Stimulated activated CD8-positive, alpha-beta memory T cell treated with anti-CD3 and anti-CD28 coated beads, Interleukin-2, amount 100 ng/mL, for 48 hours (primary cell): ENCODE measurements around the gene GIMAP5.

Experiments used
- DNase-seq, 2 donors: peaks; one replicate each; pipeline ENCODE4 v3.0.0-alpha.2; 2020; ENCODE audit warnings: low read depth in 2 of 2

The GIMAP5 gene

GRCh38 chr7:150737265-150738055, at the start of gene GIMAP5:
TSS of gene GIMAP5 (plus strand) at chr7:150737418. CDS start at chr7:150740885, 3,467 bp downstream.
- DNase-seq, result no peak

DNA sequence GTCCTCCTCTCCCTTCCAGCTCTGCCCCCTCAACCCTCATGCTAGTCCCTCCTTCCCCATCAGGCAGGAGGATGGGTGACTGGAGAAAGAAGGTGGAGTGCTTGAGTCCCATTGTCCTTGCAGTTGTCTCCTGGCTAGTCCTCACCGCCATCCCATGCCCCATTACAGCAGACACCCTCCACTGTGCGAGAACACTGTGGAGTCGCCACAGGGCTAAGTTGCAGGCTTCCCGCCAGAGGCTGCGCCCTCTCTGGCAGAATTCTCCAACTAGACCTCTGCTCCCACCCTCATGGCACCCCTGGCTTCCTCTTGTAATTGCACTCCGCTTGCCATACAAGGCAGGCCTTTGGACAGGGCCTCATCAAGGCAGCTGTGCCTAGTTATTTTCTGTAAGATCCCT, 48.6 kb upstream of the GIMAP5 start:
- no peak for DNase-seq

DNA sequence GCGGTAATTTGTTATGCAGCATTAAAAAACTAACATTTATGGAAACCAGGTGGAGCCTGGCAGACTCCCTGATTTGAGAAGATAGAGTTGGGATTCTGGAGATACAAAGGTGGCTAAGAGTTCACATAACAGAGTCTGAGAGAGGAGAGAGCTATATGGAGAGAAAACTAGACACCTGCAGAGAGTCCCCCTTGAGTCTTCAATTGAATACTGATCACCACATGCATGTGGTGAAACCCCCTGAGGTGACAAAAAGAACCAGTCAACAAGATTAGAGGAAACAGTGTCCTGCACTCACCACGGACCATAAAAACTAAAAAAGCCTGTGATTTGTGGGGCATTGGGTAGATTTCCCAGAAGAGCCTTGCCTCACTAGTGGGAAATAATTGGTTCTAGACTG, 41.6 kb upstream of the GIMAP5 start:
- DNase-seq, result no peak

GRCh38 chr7:150703209-150703608, 34.0 kb upstream of the GIMAP5 start:
- no peak for DNase-seq

DNA sequence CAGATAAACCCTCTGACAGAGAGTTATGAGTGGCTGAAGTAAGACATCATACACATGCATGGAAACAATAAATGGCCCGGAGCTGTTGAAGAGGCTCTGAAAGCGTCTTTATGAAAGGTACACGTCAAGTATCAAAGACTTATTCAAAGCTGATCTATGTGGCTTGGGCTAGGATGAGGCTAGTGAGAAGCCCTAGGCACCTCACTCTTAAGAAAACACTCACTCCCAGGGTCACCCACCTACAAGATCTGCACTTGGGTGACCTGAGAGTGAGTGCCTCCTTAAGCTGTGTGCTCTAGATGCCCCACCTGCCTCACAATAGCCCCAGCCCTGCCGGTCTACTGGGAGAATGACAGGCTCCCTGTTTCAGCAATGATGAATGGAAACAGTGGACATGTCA, 21.9 kb upstream of the GIMAP5 start:
- DNase-seq, result no peak

DNA sequence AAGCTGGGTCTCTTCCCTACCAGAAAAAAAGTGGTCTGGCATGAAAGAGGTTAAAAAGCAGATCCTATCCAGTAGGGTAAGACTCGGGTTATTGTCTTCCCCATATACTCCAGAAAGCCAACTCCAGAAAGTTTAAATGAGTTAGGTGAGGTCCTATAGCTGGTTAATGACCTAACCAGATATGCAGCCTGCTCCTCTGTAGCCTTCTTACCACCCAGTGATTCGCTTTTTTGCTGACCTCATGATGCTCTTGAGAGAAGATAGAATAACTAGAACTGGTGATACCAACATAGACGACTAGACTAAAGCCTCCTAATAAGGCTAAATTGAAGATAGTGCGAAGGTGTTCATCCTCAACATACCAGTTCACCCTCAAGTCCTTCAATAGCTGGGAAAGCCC, 21.5 kb upstream of the GIMAP5 start:
- no peak for DNase-seq

- no peak for DNase-seq
Observed at GRCh38 chr7:150716368-150716767, 20.9 kb upstream of the GIMAP5 start, which contains the start of gene GIMAP1. TSS of gene GIMAP1 (plus strand) at chr7:150716613. CDS start at chr7:150719048, 2,435 bp downstream.

DNA sequence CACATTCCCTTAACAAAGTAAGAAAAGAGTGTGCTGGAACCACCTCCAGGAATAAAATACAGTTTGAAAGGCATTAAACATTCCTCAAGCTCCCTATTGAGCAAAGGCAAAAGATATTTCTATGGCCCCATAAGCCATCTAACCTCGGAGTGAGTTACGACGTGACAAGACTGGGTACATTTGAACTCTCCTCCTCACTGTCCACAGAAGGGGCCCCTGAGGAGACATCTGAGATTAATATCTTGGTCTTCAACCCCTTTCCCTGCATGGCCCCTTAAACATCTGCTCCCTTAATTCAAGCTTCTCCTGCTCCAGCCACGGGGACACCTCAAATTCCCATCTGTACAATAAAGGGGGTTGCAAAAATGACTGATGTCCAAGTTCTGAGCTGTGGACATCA, 20.3 kb upstream of the GIMAP5 start:
- no peak for DNase-seq

- DNase-seq, result no peak
Observed at GRCh38 chr7:150717814-150718420, 19.3 kb upstream of the GIMAP5 start.

DNA sequence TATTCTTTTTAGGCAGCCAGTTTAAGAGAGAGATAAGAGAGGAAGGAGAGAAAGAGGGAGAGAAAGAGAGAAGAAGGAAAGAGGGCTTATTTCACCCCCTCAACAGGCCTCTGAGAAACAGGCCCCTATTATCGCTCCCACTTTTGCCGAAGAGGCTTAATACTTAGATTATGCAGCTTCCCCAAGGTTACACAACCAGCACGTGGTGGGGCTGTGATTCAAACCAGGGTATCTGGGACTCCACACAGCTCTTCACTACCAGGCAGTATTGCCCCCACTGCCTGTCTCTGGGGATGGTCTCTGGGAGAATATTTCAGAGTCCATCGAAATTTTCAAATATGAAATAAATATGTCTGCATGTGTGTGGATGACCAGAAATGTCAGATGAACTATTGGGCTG, 17.8 kb upstream of the GIMAP5 start:
- DNase-seq, result no peak

DNA sequence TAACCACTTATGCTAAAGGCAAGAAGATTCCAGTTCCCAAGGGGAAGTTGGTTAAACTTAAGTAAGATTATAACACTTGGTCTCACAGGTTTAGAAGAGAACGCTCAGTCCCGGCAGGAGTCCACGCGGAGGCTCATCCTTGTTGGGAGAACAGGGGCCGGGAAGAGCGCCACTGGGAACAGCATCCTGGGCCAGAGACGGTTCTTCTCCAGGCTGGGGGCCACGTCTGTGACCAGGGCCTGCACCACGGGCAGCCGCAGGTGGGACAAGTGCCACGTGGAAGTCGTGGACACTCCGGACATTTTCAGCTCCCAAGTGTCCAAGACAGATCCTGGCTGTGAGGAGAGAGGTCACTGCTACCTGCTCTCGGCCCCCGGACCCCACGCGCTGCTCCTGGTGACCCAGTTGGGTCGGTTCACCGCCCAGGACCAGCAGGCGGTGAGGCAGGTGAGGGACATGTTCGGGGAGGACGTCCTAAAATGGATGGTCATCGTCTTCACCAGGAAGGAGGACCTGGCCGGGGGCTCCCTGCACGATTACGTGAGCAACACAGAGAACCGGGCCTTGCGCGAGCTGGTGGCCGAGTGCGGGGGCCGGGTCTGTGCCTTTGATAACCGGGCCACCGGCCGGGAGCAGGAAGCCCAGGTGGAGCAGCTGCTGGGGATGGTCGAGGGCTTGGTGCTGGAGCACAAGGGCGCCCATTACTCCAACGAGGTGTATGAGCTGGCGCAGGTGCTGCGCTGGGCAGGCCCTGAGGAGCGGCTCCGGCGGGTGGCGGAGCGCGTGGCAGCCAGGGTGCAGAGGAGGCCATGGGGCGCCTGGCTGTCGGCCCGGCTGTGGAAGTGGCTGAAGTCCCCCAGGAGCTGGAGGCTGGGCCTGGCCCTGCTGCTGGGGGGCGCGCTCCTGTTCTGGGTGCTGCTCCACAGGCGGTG, 17.0 kb upstream of the GIMAP5 start:
- no peak for DNase-seq

GRCh38 chr7:150721970-150722373, 15.2 kb upstream of the GIMAP5 start:
- DNase-seq, result no peak

- DNase-seq, result no peak
Observed at GRCh38 chr7:150722431-150722931, 14.7 kb upstream of the GIMAP5 start.

- DNase-seq, result no peak
Observed at GRCh38 chr7:150723467-150723866, 13.8 kb upstream of the GIMAP5 start.

DNA sequence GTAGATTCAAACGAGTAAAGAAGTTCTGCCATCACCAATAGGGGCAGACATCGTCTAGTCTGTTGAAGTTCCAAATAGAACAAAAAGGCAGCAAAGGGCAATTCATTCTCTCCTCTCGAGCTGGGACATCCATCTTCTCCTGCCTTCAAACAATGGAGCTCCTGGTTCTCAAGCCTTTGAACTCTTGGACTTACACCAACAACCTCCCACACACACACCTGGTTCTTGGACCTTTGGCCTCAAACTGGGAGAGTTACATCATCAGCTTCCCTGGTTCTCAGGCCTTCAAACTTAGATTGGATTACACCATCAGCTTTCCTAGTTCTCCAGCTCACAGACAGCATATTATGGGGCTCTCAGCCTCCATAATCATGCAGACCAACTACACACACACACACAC, 9.8 kb upstream of the GIMAP5 start:
- no peak for DNase-seq

GRCh38 chr7:150728011-150728410, 9.2 kb upstream of the GIMAP5 start:
- DNase-seq, result no peak

DNA sequence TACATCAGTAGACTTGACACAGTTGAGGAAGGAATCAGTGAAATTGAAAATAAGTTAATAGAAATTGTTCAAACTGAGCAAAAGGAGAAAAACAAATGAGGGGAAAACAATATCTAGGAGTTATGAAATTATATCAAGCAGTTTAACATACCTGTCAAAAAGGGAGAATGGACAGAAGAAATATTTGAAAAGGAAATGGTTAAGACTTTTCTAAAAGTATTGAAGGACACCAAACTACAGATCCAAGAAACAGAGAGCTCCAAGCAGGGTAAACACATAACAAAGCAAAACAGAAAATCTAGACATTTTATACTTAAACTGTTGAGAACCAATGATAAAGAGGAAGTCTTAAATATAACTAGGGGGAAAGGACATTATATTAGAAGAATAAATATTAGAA, 8.6 kb upstream of the GIMAP5 start:
- DNase-seq, result no peak

- DNase-seq, result no peak
Observed at GRCh38 chr7:150731916-150732315, 5.3 kb upstream of the GIMAP5 start.

DNA sequence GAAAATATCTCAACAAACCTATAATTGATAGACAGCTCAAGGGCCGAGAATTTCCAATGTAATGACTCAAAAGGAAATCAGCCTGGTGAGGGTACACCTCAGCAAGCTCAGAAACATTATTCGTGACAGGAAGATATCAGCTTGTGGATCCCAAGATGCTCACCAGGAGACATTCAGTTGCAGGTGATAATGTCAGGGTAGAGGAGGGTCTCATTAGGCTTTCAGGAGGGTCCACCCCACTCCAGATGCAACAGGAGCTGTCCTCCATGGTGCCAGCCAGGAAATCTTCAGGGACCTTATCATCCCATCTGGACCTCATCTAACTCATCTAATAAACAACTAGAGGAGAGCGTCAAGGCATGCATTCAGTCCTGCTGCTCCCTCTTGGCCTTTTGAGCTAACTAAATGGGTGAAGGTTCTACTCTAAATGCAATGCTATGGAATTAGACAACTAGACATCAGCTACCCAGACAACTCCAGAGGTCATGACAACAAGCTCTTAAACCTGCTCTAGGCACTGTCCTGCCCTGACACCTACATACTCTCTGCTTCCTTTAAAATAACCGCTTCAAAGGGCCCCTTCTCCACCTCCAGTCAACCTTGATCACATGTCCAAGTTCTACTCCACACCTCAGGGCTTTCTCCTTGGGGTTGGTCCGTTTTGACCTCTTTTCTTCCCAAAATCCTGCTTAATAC, 4.3 kb upstream of the GIMAP5 start:
- DNase-seq, result no peak

GRCh38 chr7:150733482-150734095, 3.6 kb upstream of the GIMAP5 start:
- no peak for DNase-seq

DNA sequence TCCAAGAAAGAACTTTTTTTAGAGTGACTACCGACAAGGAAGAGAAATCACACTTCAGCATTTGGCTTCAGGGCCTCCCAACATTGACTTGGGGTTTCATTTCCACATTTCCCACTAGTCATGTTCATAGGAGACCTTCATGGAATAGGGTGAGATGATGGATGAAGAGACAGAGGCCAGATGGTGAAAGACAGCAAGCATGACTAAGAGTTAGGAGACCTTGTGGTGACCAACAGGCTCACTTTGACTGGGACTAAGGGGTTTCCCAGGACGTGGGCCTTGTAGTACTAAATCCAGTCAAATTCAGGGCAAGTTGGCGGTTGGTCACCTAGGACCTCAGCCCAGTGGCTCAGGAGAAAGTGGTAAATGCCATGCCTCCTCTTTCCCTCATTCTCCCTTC, 3.0 kb upstream of the GIMAP5 start:
- no peak for DNase-seq
